ENCODE measurements around the gene ROBO1. TPM values are rescaled to one million over a fixed set of nuclear protein-coding genes. Genes with fewer than 3 reads are reported as not detected.

The ROBO1 gene
- total RNA-seq, 8 experiments from 2014 or later, result 45.0 to 147 (median 67.8) TPM

GRCh38 chr3:78919021-78919755 lies 848.6 kb downstream of the ROBO1 start:
- in situ Hi-C loops (cut with MboI; ENCODE audit: low pct_unique_long_range_greater_than_20kb in 2 of 9, low sequenced_read_pairs in 9 of 9, unreplicated experiment in 9 of 9), result no loop called here
- H3K4me3 ChIP-seq, result no peak overlapping the region
- ATAC-seq (replicated peaks in 6 of 8), result peak in 7 of 8 experiments; percentile 64 to 100 (median 95)
- H3K27ac ChIP-seq, result no peak overlapping the region
- peaks cover 0 to 14% of the 10 kb centered on the region in 2 donors for H3K4me1 ChIP-seq (replicated peaks in 1 of 2)
- WGBS, 10 experiments, result 58 to 100% (median 83%) methylated on average over 1 to 5 of the region's 5 CpGs

DNA sequence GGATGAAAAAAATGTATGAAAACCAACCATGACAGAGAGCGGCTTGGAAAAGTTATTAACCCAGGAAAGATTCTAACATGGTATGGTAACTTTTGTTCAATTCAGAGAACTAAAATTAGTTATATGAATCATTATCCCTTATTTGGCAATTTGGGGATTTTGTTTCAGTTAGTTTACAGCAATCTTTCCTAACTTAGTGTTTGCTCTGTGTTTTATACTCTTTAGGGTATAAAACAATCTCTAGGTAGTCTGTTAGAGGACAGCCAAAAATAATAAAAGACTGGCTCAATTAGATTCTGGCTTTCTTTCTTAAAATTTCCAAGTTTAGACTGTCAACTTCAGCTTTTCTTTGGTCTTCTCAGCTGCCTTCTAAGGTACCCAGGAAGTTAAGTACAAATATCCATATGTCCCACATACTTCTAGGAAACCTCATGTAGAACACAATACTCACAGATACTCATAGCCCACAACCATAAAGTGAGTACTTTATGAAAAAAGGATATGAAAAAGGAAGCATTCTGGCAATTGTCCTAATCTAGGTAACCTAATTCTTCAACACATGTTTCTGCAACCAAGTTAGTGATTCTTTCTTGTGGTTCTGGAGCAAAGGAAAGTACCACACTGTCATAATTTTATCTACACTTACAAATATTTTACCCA lies 849.3 kb downstream of the ROBO1 start:
- ATAC-seq (replicated peaks in 6 of 8), result peak in 1 of 8 experiments; percentile 9
- H3K4me3 ChIP-seq, result no peak overlapping the region
- peaks cover 0 to 14% of the 10 kb centered on the region in 2 donors for H3K4me1 ChIP-seq (replicated peaks in 1 of 2)
- in situ Hi-C loops (cut with MboI; ENCODE audit: low pct_unique_long_range_greater_than_20kb in 2 of 9, low sequenced_read_pairs in 9 of 9, unreplicated experiment in 9 of 9), result no loop called here
- no peak overlapping the region for H3K27ac ChIP-seq
- WGBS, 10 experiments, result 83 to 100% (median 100%) methylated on average over 1 of the region's 1 CpG; no CpG with 5 or more reads in 2 of the 10 experiments

DNA sequence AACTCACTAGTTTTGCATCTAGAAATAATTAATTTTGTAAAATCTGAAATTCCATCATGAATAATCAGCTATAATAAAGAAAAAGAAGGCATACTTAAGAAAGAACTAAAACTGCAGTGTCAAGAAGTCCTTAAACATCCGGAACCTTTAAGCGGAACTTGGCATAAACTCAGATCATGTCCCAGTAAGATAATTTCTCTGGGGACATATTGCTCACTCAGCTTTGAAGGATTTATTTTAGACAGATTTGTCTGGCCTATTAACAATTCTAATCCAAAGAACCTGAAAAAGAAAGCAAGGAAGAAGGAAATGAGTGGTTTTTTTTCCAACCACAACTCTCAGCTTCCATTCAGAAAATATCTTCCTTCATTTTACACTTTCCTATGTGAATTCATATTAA lies 850.3 kb downstream of the ROBO1 start:
- no peak overlapping the region for H3K27ac ChIP-seq
- 74 to 100% (median 90%) methylated on average over 2 of the region's 2 CpGs; no CpG with 5 or more reads in 1 of the 10 experiments for WGBS, 10 experiments
- H3K4me1 ChIP-seq (replicated peaks in 1 of 2), result peaks cover 0 to 14% of the 10 kb centered on the region in 2 donors
- no peak for ATAC-seq (replicated peaks in 6 of 8)
- in situ Hi-C loops (cut with MboI; ENCODE audit: low pct_unique_long_range_greater_than_20kb in 2 of 9, low sequenced_read_pairs in 9 of 9, unreplicated experiment in 9 of 9), result no loop called here
- no peak overlapping the region for H3K4me3 ChIP-seq

GRCh38 chr3:78913711-78914110 lies 854.1 kb downstream of the ROBO1 start:
- no peak overlapping the region for H3K27ac ChIP-seq
- no peak overlapping the region for H3K4me3 ChIP-seq
- no peak for ATAC-seq (replicated peaks in 6 of 8)
- WGBS, 10 experiments, result 30 to 92% (median 41%) methylated on average over 1 to 2 of the region's 2 CpGs; no CpG with 5 or more reads in 1 of the 10 experiments
- in situ Hi-C loops (cut with MboI; ENCODE audit: low pct_unique_long_range_greater_than_20kb in 2 of 9, low sequenced_read_pairs in 9 of 9, unreplicated experiment in 9 of 9), result no loop called here
- H3K4me1 ChIP-seq (replicated peaks in 1 of 2), result peaks cover 0 to 23% of the 10 kb centered on the region in 2 donors

DNA sequence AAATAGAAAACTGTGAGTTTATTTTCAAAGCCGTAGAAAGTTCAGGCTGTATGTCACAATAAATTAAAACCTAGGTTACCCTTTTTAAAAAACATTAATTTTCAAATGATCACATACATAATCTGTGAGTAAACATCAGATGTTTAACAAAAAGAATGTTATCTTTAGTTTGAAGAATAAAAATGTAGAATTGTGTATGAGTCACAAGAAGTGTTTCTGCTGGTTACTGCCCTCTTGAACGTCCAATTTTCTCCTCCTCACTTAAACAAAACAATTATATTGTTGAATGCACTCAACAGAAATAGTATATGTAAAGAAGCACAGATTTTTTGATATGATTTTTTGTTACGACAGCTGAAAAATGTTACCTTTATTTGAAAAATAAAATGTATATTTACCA lies 855.1 kb downstream of the ROBO1 start:
- no peak overlapping the region for H3K27ac ChIP-seq
- peaks cover 0 to 23% of the 10 kb centered on the region in 2 donors for H3K4me1 ChIP-seq (replicated peaks in 1 of 2)
- in situ Hi-C loops (cut with MboI; ENCODE audit: low pct_unique_long_range_greater_than_20kb in 2 of 9, low sequenced_read_pairs in 9 of 9, unreplicated experiment in 9 of 9), result no loop called here
- 0 to 100% (median 80%) methylated on average over 1 to 3 of the region's 3 CpGs for WGBS, 10 experiments
- ATAC-seq (replicated peaks in 6 of 8), result peak in 3 of 8 experiments; percentile 39 to 76 (median 75)
- H3K4me3 ChIP-seq, result no peak overlapping the region

GRCh38 chr3:78912259-78912658 lies 855.5 kb downstream of the ROBO1 start:
- Histone ChIP-seq H3K4me1 (replicated peaks in 1 of 2) (peaks cover 0 to 24% of the 10 kb centered on the region in 2 donors), H3K27ac (no peak overlapping the region), H3K4me3 (no peak overlapping the region)
- in situ Hi-C loops (cut with MboI; ENCODE audit: low pct_unique_long_range_greater_than_20kb in 2 of 9, low sequenced_read_pairs in 9 of 9, unreplicated experiment in 9 of 9), result no loop called here
- 8 to 86% (median 73%) methylated on average over 2 to 5 of the region's 5 CpGs; no CpG with 5 or more reads in 1 of the 10 experiments for WGBS, 10 experiments
- ATAC-seq (replicated peaks in 6 of 8), result peak in 5 of 8 experiments; percentile 34 to 83 (median 37)

- Histone ChIP-seq H3K27ac (no peak overlapping the region), H3K4me3 (no peak overlapping the region), H3K4me1 (replicated peaks in 1 of 2) (peaks cover 0 to 28% of the 10 kb centered on the region in 2 donors)
- 79 to 100% (median 92%) methylated on average over 2 to 4 of the region's 4 CpGs for WGBS, 10 experiments
- in situ Hi-C loops (cut with MboI; ENCODE audit: low pct_unique_long_range_greater_than_20kb in 2 of 9, low sequenced_read_pairs in 9 of 9, unreplicated experiment in 9 of 9), result no loop called here
- no peak for ATAC-seq (replicated peaks in 6 of 8)
These were observed 856.4 kb downstream of the ROBO1 start for GRCh38 chr3:78911394-78911793.

DNA sequence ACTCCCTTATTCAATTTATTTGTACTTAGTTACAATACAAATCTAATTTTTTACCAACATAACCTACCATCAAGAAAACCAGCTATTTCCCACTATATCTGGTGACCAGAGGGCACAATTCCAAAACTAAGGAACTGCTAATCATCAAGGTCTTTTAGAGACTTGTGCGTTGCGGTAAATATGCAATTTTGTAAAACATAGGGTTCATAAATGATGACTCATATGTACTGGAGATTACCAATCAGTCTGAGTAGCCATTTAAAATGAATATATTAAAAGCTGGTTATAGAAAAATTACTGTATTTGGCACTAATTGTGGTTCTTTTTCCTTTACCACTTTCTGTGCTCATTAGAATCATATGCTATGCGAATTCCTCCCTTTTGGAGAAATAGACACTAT lies 859.6 kb downstream of the ROBO1 start:
- WGBS, 10 experiments, result 51 to 100% (median 83%) methylated on average over 1 to 3 of the region's 3 CpGs; no CpG with 5 or more reads in 2 of the 10 experiments
- in situ Hi-C loops (cut with MboI; ENCODE audit: low pct_unique_long_range_greater_than_20kb in 2 of 9, low sequenced_read_pairs in 9 of 9, unreplicated experiment in 9 of 9), result no loop called here
- peak in 1 of 8 experiments; percentile 17 for ATAC-seq (replicated peaks in 6 of 8)
- Histone ChIP-seq H3K4me1 (replicated peaks in 1 of 2) (peaks cover 2 to 28% of the 10 kb centered on the region in 2 donors), H3K27ac (no peak overlapping the region), H3K4me3 (no peak overlapping the region)

- peaks cover 2 to 26% of the 10 kb centered on the region in 2 donors for H3K4me1 ChIP-seq (replicated peaks in 1 of 2)
- 27 to 97% (median 89%) methylated on average over 1 to 2 of the region's 2 CpGs; no CpG with 5 or more reads in 2 of the 10 experiments for WGBS, 10 experiments
- in situ Hi-C loops (cut with MboI; ENCODE audit: low pct_unique_long_range_greater_than_20kb in 2 of 9, low sequenced_read_pairs in 9 of 9, unreplicated experiment in 9 of 9), result no loop called here
- H3K4me3 ChIP-seq, result no peak overlapping the region
- no peak overlapping the region for H3K27ac ChIP-seq
- peak in 7 of 8 experiments; percentile 9 to 87 (median 74) for ATAC-seq (replicated peaks in 6 of 8)
These were observed 860.4 kb downstream of the ROBO1 start for GRCh38 chr3:78907367-78907766.

DNA sequence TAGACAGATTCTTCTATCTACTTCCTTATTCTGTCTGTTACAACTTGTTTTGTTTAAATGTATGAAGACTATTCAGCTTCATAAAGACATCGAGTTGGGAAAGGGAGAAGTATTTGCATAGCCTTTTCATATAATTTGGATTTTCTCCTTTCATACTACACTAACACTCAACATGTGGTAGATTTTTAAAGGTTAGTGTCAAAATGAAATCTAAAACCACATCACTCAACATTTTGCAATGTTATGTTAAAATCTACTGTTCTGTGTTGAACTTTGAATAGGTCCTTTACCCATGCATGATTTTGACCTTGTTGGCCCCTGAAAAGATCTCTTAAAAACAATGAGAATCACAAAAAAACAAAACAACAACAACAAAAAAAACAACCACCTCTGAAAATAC lies 860.9 kb downstream of the ROBO1 start:
- no peak overlapping the region for H3K27ac ChIP-seq
- ATAC-seq (replicated peaks in 6 of 8), result peak in 2 of 8 experiments; percentile 55 to 61
- H3K4me3 ChIP-seq, result no peak overlapping the region
- H3K4me1 ChIP-seq (replicated peaks in 1 of 2), result peaks cover 2 to 22% of the 10 kb centered on the region in 2 donors
- 23 to 100% (median 40%) methylated on average over 1 of the region's 1 CpG; no CpG with 5 or more reads in 3 of the 10 experiments for WGBS, 10 experiments
- in situ Hi-C loops (cut with MboI; ENCODE audit: low pct_unique_long_range_greater_than_20kb in 2 of 9, low sequenced_read_pairs in 9 of 9, unreplicated experiment in 9 of 9), result no loop called here

DNA sequence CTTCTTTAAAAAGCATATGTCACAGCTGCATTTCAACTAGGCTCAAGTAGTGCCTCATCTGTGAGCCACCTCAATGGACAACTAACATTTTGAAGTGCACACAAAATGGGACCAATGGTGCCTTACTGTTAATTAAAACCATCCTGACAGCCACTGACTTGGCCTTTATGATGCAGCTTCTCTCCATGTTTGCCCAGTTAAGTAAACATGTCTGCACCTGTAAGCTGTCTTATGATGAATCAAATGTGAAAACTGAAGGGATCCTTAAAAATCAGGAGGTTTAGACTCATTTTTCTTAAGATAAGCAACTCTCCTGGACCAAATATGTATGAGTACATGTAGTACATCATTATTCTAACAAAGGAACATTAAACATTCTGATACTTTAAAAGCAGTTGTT lies 861.6 kb downstream of the ROBO1 start:
- Histone ChIP-seq H3K4me1 (replicated peaks in 1 of 2) (peaks cover 2 to 17% of the 10 kb centered on the region in 2 donors), H3K4me3 (no peak overlapping the region), H3K27ac (no peak overlapping the region)
- in situ Hi-C loops (cut with MboI; ENCODE audit: low pct_unique_long_range_greater_than_20kb in 2 of 9, low sequenced_read_pairs in 9 of 9, unreplicated experiment in 9 of 9), result no loop called here
- no peak for ATAC-seq (replicated peaks in 6 of 8)

- ATAC-seq (replicated peaks in 6 of 8), result no peak
- peaks cover 7 to 21% of the 10 kb centered on the region in 2 donors for H3K4me1 ChIP-seq (replicated peaks in 1 of 2)
- 87 to 100% (median 98%) methylated on average over 1 to 3 of the region's 3 CpGs; no CpG with 5 or more reads in 3 of the 10 experiments for WGBS, 10 experiments
- no peak overlapping the region for H3K4me3 ChIP-seq
- in situ Hi-C loops (cut with MboI; ENCODE audit: low pct_unique_long_range_greater_than_20kb in 2 of 9, low sequenced_read_pairs in 9 of 9, unreplicated experiment in 9 of 9), result no loop called here
- H3K27ac ChIP-seq, result no peak overlapping the region
These were observed 862.1 kb downstream of the ROBO1 start for GRCh38 chr3:78905700-78906099.

DNA sequence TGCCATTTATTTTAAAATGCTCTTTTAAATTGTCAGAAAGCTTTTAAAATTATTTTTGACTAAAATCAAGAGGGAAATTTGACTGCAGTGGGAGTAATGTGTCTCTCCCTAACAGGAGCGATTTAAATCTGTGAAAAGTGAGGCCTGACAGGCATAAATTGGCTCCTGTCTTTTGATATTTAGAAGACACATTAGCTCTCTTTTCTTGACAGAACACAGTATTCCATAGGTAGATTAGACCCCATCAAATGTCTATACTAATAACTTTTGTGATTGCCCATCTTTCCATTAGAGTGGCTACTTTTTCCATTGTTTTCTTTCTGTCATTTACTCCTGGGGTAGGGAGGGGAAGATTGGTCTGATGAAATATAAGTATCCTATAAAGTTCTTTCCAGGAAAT lies 866.3 kb downstream of the ROBO1 start:
- no peak for ATAC-seq (replicated peaks in 6 of 8)
- Histone ChIP-seq H3K4me3 (no peak overlapping the region), H3K4me1 (replicated peaks in 1 of 2) (peaks cover 10 to 19% of the 10 kb centered on the region in 2 donors), H3K27ac (no peak overlapping the region)
- WGBS, 10 experiments, result 50 to 100% (median 91%) methylated on average over 1 of the region's 1 CpG; no CpG with 5 or more reads in 2 of the 10 experiments
- in situ Hi-C loops (cut with MboI; ENCODE audit: low pct_unique_long_range_greater_than_20kb in 2 of 9, low sequenced_read_pairs in 9 of 9, unreplicated experiment in 9 of 9), result no loop called here
